ENCODE data around the gene DNAH17.

The DNAH17 gene

DNA sequence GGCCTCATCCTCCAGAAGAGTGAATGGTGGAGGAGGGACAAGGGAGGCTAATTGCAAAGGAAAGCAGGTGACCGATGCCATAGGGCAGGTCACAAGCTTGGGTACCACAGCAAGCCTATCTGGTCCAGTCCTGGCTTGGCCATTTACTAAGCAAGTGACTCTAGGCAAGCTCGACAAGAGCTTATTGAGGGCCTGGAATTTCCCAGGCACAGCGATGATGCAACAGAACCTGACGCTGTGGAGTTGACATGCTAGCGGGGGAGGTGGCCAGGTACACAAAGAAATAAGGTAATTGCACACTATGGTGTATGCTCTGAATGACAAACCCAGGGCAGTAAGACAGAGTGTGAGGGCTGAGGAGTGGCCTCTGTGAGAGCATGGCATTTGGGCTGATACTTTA is 100.2 kb downstream of the DNAH17 start:
- Histone ChIP-seq H3K36me3 (no peaks in the 10 kb centered on the region), H3K9me3 (no peaks in the 10 kb centered on the region), H3K4me3 (ENCODE audit: low read depth, low read length) (no peak overlapping the region), H3K4me1 (no peaks in the 10 kb centered on the region), H3K27me3 (no peaks in the 10 kb centered on the region)
- TF ChIP-seq, protein P1, sequence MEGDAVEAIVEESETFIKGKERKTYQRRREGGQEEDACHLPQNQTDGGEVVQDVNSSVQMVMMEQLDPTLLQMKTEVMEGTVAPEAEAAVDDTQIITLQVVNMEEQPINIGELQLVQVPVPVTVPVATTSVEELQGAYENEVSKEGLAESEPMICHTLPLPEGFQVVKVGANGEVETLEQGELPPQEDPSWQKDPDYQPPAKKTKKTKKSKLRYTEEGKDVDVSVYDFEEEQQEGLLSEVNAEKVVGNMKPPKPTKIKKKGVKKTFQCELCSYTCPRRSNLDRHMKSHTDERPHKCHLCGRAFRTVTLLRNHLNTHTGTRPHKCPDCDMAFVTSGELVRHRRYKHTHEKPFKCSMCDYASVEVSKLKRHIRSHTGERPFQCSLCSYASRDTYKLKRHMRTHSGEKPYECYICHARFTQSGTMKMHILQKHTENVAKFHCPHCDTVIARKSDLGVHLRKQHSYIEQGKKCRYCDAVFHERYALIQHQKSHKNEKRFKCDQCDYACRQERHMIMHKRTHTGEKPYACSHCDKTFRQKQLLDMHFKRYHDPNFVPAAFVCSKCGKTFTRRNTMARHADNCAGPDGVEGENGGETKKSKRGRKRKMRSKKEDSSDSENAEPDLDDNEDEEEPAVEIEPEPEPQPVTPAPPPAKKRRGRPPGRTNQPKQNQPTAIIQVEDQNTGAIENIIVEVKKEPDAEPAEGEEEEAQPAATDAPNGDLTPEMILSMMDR (IDR thresholded peaks at IDR 0.05; ENCODE audit: low read depth, low read length), result no peak
- no peak for DNase-seq

DNA sequence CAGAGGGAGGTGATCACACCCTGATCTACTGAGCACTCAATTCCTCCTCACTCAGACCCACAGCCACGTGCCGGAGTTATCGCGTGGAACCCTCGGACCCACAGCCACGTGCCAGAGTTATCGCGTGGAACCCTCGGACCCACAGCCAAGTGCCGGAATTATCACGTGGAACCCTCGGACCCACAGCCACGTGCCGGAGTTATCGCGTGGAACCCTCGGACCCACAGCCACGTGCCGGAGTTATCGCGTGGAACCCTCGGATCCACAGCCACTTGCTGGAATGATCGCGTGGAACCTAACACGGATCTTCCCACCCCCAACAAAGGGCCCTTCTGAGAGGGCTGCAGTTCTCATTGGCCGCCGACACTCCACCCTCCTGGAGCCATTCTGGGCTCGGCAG is 101.0 kb downstream of the DNAH17 start:
- Histone ChIP-seq H3K36me3 (no peaks in the 10 kb centered on the region), H3K9me3 (no peaks in the 10 kb centered on the region), H3K27me3 (no peaks in the 10 kb centered on the region), H3K4me1 (no peaks in the 10 kb centered on the region), H3K4me3 (ENCODE audit: low read depth, low read length) (no peak overlapping the region)
- TF ChIP-seq, protein P1 (IDR thresholded peaks at IDR 0.05; ENCODE audit: low read depth, low read length), result no peak
- DNase-seq, result no peak

DNA sequence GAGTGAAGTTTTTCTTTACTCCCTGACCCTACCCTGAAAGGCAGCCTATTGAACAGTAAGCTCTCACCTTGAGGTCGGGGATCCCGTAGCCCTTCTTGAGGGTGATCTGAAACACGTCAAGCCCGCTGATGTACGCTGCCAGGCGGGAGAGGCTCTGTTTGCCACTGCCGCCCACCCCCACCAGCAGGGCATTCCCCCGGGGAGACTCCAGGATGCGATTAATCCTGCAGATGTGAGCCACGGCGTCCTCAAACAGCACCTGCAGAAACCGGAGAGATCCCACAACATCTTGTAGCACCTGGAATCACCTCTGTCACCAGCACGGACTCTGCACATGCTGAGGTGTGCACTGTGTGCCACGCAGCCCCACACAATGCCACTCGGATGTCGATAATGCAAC is 102.0 kb downstream of the DNAH17 start:
- DNase-seq, result no peak
- Histone ChIP-seq H3K9me3 (no peaks in the 10 kb centered on the region), H3K36me3 (no peaks in the 10 kb centered on the region), H3K27me3 (no peaks in the 10 kb centered on the region), H3K4me1 (no peaks in the 10 kb centered on the region), H3K4me3 (ENCODE audit: low read depth, low read length) (no peak overlapping the region)
- TF ChIP-seq, protein P1 (IDR thresholded peaks at IDR 0.05; ENCODE audit: low read depth, low read length), result no peak

DNA sequence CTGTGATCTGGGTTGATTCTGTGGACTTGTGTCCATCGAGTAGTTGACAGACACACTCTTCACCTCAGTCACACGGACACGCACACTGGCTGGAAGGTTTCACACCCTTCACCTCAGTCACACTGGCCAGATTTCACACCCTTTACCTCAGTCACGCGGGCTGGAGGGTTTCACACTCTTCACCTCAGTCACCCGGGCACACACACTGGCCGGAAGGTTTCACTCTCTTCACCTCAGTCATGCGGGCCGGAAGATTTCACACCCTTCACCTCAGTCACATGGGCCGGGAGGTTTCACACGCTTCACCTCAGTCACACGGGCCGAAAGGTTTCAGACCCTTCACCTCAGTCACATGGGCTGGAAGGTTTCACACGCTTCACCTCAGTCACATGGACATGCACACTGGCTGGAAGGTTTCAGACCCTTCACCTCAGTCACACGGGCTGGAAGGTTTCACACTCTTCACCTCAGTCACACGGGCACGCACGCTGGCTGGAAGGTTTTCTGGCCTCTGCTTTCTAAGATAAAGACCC is 102.5 kb downstream of the DNAH17 start:
- Histone ChIP-seq H3K9me3 (no peaks in the 10 kb centered on the region), H3K27me3 (no peaks in the 10 kb centered on the region), H3K36me3 (no peaks in the 10 kb centered on the region), H3K4me1 (no peaks in the 10 kb centered on the region), H3K4me3 (ENCODE audit: low read depth, low read length) (no peak overlapping the region)
- DNase-seq, result no peak
- TF ChIP-seq, protein P1 (IDR thresholded peaks at IDR 0.05; ENCODE audit: low read depth, low read length), result no peak

DNA sequence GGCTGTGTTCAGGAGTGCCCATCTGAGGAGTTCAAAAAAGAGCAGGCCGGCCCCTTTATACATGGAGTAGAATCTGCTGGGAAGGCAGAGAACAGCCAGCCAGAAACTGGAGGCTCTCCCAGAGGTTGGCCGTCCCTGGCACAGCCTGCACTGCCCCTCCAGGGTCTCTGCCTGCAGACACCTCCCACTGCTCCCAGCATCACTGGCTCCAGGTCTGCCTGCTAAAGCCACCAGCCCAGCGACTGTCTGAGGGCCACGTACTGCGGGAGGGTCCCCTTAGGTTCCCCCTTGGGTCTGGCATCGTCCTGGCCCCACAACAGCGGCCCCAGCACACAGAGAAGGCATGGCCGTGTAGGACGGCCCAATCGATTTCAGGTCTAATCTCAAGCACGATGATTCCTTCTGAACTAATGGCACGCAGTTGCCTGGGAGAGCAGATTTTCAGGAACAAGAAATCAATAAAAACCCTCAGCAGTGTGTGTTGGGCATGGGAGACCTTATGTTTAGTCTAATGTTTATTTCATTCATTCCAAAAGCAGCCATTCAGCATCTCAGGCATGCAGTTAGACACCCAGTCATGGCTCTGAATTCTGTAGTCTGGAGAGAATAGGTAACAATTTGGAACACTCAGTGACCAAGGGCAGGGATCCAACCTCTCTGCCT is 103.1 kb downstream of the DNAH17 start:
- Histone ChIP-seq H3K27me3 (no peaks in the 10 kb centered on the region), H3K4me1 (no peaks in the 10 kb centered on the region), H3K36me3 (no peaks in the 10 kb centered on the region), H3K9me3 (no peaks in the 10 kb centered on the region), H3K4me3 (ENCODE audit: low read depth, low read length) (no peak overlapping the region)
- DNase-seq, result no peak
- TF ChIP-seq, protein P1 (IDR thresholded peaks at IDR 0.05; ENCODE audit: low read depth, low read length), result no peak
